KMS-11 (cell line): ENCODE results near the gene RTN4.

Source experiments
- H2AFZ ChIP-seq: fragments of 200-600 bp; sonication (generic); 2 replicates; pipeline ENCODE4 v1.6.1; 2016; ENCODE audit warnings: antibody characterized with exemption, mixed run types, low read depth
- H3K27ac ChIP-seq: fragments of 200-600 bp; sonication (generic); 2 replicates; pipeline ENCODE4 v1.6.1; 2016; ENCODE audit warnings: mild to moderate bottlenecking, mixed run types
- H3K27me3 ChIP-seq: fragments of 200-600 bp; sonication (generic); 2 replicates; pipeline ENCODE4 v1.6.1; 2017; ENCODE audit warnings: mild to moderate bottlenecking, low read depth, mixed run types, moderate library complexity; ENCODE audit not compliant: insufficient read depth
- H3K36me3 ChIP-seq: fragments of 200-600 bp; sonication (generic); 2 replicates; pipeline ENCODE4 v1.6.1; 2017; ENCODE audit warnings: mild to moderate bottlenecking, mixed run types; ENCODE audit not compliant: insufficient read depth
- H3K4me1 ChIP-seq: fragments of 200-600 bp; sonication (generic); 2 replicates; pipeline ENCODE4 v1.6.1; 2016; ENCODE audit warnings: mild to moderate bottlenecking, low read depth, mixed run types; ENCODE audit not compliant: poor library complexity, severe bottlenecking
- H3K4me2 ChIP-seq: fragments of 200-600 bp; sonication (generic); 2 replicates; pipeline ENCODE4 v1.7.0; 2016; ENCODE audit warnings: mild to moderate bottlenecking, mixed run types
- H3K4me3 ChIP-seq: fragments of 200-600 bp; sonication (generic); IDR thresholded peaks from 2 replicates; pipeline ENCODE4 v1.6.1; 2017; ENCODE audit warnings: low read depth, low read length, mixed read lengths; ENCODE audit not compliant: insufficient read depth
- H3K79me2 ChIP-seq: fragments of 200-600 bp; sonication (generic); 2 replicates; pipeline ENCODE4 v1.6.1; 2016; ENCODE audit warnings: low read depth, mixed run types; ENCODE audit not compliant: insufficient read depth
- H3K9ac ChIP-seq: fragments of 200-600 bp; sonication (generic); 2 replicates; pipeline ENCODE4 v1.6.1; 2016; ENCODE audit warnings: mild to moderate bottlenecking, mixed run types
- H4K20me1 ChIP-seq: fragments of 200-600 bp; sonication (generic); 2 replicates; pipeline ENCODE4 v1.6.1; 2016; ENCODE audit warnings: mild to moderate bottlenecking, mixed run types; ENCODE audit not compliant: insufficient read depth
- CTCF ChIP-seq: fragments of 200-600 bp; sonication (generic); conservative IDR thresholded peaks from 2 replicates; pipeline ENCODE4 v1.6.1; 2017; ENCODE audit warnings: low read depth, mild to moderate bottlenecking, antibody characterized with exemption, low read length, moderate library complexity, mixed read lengths

The RTN4 gene

GRCh38 chr2:55050100-55050994 is at the start of gene RTN4:
Gene RTN4 (minus strand): TSS chr2:55050451. CDS start chr2:55050300, 151 bp downstream.
- Histone ChIP-seq H3K4me3 (peak within 1 kb of the TSS; percentile 92), H4K20me1 (peaks cover 26% of the 10 kb centered on the region), H3K27ac (peak within 1 kb of the TSS; percentile 84), H3K4me1 (peaks cover 72% of the 10 kb centered on the region), H3K36me3 (no peaks in the 10 kb centered on the region), H3K9ac (peak within 1 kb of the TSS; percentile 89), H3K79me2 (peaks cover 42% of the 10 kb centered on the region), H3K27me3 (no peaks in the 10 kb centered on the region), H2AFZ (peak within 1 kb of the TSS; percentile 69), H3K4me2 (peak within 1 kb of the TSS; percentile 92)
- no peak for TF ChIP-seq CTCF

- Histone ChIP-seq H3K79me2 (no peaks in the 10 kb centered on the region), H3K9ac (no peak overlapping the region), H2AFZ (no peak overlapping the region; the same call in 1 of the 2 replicates), H3K36me3 (no peaks in the 10 kb centered on the region), H4K20me1 (no peaks in the 10 kb centered on the region), H3K4me3 (no peak overlapping the region), H3K27me3 (no peaks in the 10 kb centered on the region), H3K27ac (no peak overlapping the region), H3K4me2 (peak overlapping the region; percentile 23; the same call in 1 of the 2 replicates), H3K4me1 (peaks cover 32% of the 10 kb centered on the region)
- TF ChIP-seq CTCF, result no peak
Measured at GRCh38 chr2:55099493-55099877, 49.2 kb upstream of the RTN4 start.

- Histone ChIP-seq H3K4me1 (peaks cover 26% of the 10 kb centered on the region), H3K27me3 (no peaks in the 10 kb centered on the region), H3K79me2 (no peaks in the 10 kb centered on the region), H3K27ac (no peak overlapping the region), H3K4me2 (no peak overlapping the region), H3K36me3 (no peaks in the 10 kb centered on the region), H4K20me1 (no peaks in the 10 kb centered on the region), H3K4me3 (no peak overlapping the region), H3K9ac (no peak overlapping the region), H2AFZ (no peak overlapping the region)
- no peak for TF ChIP-seq CTCF
Measured at GRCh38 chr2:55097461-55098410, 47.5 kb upstream of the RTN4 start.

GRCh38 chr2:55097082-55097460 is 46.8 kb upstream of the RTN4 start:
- H3K4me1 ChIP-seq, result peaks cover 26% of the 10 kb centered on the region
- no peaks in the 10 kb centered on the region for H3K79me2 ChIP-seq
- H4K20me1 ChIP-seq, result no peaks in the 10 kb centered on the region
- H3K4me2 ChIP-seq, result no peak overlapping the region
- H3K27ac ChIP-seq, result no peak overlapping the region
- H3K9ac ChIP-seq, result no peak overlapping the region
- H3K27me3 ChIP-seq, result no peaks in the 10 kb centered on the region
- no peak overlapping the region for H3K4me3 ChIP-seq
- no peaks in the 10 kb centered on the region for H3K36me3 ChIP-seq
- no peak for TF ChIP-seq CTCF
- no peak overlapping the region for H2AFZ ChIP-seq
